Left hindlimb (tissue), 1 donor: ENCODE measurements around the gene PEX16.

ENCODE experiments used
- DNase-seq: peaks from one replicate; pipeline ENCODE4 v3.0.0-alpha.2; 2018

PEX16 gene

DNA sequence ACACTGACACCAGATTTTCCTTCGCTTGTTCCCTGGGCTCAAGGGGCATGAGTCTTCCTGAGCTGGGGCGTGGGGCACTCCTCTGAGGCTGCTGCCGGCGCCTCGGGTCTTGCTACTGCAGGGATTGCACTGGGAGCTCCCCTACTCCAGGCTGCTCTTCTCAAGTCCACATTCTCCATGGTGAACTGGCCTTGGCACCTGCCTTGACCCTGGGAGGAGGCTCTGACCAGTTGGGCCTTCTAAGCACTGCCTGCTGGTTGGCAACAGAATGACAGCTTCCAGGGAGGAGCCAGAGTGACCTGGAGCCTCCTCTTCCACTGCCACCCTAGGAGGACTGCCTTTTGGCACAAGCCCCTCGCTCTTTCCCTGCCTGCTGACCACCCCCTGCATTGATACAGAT is 20.1 kb downstream of the PEX16 start:
- DNase-seq = no peak

DNA sequence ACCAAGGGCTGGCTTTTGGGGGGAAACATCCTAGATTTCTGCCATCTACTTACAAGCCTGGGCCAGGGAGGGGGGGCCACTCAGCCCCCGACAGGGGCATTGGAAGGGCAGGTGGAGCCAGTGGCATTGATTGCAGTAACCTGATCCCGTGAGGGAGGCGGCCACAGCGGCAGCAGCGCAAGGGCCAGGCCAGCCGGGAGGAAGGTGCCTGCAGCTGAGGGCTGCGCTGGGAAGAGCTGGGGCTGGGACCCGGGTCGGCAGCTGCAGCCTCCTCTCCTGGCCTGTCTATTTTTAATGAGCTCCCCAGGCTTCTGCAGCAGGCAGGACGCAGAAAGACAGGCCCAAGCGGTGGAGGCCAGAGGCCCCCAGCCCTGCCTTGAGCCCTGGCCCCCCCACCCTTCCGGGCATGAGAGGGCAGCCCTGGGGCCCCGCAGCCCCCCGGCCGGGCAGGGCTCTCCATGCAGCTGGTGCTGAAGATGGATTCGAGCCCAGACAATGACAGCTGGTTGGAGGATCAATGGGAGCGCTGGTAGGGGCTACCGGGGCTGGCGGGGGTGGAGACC is 21.2 kb downstream of the PEX16 start:
- peak; percentile 75 for DNase-seq

DNA sequence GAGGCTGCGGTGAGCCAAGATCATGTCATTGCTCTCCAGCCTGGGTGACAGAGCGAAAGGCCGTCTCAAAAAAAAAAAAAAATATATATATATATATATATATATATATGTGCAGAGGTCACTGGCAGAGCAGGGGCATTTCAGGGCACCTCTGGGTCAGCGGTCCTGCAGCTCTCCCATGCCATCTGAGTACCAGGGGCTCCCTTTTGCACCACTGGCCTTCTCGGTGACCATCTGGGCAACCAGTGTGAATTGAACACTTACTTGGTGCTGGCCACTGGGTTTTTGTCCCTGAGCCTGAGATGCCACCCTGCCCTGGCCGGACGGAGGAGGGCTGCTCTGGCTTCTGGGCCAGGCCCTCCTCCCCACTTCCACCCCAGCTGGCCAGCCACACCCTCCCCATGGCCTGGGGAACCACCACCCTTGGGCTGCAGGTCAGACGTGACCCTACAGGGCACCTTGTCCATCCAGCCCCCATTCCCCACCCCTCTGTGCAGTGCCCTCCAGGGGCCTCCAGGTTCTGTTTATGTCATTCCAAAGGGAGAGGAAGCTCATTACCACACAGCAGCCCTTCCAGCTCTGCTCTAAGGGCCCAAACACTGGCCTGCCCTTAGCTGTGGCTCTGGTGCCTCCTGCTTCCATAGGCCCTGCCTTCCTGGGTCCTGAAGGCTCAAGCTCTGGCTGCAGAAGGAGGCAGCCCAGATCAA is 22.0 kb downstream of the PEX16 start:
- DNase-seq = no peak

DNA sequence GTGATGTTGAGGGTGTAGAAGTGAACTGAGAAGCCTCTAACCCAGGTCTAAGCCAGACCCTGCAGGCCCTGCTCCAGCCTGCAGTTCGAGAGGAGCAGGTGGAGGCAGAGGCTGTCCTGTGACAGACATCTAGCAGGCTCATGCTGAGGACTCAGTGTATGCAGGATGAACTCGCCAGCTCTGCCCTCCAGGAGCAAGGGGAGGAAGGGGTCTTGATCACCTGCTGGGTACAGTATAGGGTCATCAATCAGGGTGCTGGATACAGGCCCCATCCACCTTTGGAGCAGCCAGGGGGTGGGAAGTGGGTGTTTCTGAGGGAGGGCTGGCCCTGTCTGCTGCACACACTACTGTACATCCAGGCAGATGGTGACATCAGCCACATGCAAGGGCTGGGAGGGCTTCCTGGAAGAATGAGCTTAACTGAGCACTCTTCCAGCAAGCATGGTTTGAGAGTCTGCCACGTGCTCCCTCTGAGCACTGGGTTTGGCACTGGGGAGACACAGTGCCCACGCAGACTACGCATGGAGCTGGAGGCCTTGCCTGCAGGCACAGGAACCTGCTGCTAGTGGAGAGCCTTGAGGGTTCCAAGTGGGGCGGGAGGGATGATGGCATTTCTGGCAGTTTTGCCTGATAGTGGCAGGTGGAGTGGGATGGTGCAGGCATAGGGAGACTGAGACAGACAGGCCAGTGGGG is 23.0 kb downstream of the PEX16 start:
- no peak for DNase-seq

DNA sequence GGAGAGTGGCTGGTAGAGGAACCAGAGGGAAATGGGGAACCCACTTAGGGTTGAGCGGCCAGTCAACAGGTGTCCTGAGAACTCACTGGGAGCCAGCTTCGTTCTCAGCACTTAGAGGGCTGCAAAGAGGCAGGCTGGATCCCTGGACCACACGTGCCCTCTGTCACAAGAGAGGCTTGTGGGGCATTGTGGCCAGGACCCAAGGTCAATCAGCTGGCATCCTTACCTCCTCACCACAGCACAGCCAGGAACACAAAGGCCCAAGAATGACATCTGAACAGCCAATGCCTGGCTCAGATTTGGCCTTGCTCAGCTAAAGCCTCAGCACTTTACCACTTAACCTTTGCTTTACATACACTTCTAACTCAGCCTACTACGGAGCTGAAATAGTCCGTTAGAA is 24.8 kb downstream of the PEX16 start:
- DNase-seq = no peak

DNA sequence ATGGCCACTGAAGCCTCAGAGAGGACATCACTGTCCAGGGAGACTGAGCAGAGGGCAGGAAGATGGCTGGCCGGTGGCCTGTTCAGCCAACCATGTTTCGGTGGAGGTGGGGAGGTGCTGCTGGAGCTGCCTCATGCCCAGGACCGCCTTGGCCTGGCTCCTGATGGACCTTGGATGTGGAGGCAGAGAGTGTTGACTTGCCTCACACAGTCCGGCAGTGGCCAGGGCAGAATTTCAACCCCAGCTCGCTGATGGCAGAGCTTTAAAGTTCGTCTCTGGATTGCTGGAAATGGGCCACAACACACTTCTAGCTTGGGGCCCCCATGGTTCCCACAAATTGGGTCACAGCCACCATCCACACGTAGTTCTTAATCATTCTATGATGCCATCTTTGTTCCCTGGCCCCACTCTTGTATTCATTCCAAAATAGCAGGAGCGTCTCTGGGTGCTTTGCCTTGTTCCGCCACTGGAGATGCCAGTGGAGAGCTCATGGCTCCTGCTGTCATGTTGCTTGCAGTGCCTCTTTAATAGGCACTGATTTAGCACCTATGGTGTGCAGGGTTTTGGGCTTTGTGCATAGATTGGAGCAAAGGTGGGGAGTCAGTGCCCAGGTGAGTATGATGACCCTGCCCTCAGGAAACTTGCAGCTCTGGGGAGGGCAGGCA is 26.7 kb downstream of the PEX16 start:
- no peak for DNase-seq

DNA sequence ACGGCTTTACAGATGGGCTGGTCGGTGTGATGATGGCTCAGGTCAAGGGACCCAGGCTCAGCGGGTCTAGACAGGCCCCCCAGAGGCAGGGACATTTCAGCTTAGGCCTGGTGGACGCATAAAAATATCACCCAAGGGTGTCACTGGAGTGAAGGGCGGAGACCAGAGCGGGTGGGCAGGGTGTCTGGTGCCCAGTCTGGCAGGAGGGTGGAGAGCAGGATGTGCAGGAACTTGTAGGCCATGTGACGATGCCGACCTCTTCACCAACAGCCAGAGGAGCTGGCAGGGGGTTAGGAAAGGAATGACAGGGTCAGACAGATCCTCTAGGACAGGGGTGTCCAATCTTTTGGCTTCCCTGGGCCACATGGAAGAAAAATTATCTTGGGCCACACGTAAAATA is 27.7 kb downstream of the PEX16 start:
- DNase-seq = no peak

DNA sequence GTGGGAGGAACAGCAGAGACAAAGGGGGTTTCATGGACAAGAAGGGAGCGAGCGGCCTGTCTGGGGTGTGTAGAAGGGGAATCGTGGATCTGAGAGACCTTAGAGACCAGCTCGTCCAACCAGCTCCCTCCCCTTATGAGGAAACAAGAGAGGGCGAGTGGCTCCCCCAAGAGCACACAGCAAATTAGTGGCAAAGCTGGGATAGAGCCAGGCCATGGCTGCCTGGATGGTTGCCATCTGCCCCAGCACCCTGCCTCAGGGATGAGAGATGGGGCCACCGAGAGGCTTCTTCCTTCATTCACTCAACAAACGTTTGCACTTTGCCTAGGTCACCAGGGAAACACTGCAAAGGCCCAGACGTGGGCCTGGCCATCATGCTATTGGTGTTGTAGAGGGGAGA is 28.1 kb downstream of the PEX16 start:
- no peak for DNase-seq

DNA sequence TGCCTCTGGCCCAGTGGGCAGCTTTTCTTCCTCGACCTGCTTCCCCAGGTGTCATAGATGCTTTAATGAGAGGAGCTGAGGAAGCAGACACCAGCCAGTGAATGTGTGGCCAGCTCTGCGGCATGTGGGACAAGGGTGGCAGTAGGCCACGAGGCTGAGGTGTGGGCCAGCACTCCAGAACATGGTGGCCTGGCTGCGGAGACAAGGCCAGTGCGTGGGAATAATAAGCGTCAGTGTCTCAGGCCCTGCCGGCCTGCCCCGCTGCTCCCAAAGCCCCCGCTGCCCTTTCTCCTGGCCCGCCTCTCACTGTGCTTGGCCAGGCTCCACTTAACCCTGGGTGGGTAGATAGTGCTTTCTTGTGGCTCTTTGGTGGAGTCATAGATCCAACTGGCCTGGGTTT is 30.1 kb downstream of the PEX16 start:
- DNase-seq = no peak

DNA sequence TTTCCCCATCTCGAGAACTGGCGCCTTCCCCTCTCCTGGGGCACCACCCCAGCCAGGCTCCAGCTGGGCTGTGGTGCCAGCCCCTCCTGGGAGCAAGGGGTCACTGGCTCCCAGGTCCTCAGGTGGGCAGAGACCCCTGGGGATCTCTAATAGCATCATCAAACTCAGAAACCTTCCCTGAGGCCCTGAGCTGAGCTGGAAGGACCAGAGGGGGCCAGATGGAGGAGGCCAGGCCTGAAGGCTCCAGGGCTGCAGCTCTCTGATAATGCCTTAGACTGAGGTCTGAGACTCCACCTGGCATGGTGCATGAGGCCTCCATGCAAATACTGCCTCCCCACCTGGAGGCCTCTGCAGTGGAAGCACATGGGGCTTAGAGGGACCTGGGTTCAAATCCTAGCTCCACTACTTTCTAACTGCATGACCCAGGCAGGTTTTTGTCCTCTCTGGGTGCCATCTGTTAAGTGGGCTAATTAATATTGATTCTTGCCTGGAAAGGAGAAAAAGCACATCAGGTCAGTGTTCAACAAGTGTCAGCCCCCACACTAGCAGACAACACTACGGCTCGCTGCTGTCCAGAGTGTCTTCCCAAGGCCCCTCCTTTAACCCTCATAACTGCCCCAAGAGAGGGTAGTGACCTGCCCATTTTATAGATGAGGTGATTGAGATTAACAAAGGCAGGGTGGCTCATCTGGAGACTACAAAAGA is 30.7 kb downstream of the PEX16 start:
- no peak for DNase-seq

DNA sequence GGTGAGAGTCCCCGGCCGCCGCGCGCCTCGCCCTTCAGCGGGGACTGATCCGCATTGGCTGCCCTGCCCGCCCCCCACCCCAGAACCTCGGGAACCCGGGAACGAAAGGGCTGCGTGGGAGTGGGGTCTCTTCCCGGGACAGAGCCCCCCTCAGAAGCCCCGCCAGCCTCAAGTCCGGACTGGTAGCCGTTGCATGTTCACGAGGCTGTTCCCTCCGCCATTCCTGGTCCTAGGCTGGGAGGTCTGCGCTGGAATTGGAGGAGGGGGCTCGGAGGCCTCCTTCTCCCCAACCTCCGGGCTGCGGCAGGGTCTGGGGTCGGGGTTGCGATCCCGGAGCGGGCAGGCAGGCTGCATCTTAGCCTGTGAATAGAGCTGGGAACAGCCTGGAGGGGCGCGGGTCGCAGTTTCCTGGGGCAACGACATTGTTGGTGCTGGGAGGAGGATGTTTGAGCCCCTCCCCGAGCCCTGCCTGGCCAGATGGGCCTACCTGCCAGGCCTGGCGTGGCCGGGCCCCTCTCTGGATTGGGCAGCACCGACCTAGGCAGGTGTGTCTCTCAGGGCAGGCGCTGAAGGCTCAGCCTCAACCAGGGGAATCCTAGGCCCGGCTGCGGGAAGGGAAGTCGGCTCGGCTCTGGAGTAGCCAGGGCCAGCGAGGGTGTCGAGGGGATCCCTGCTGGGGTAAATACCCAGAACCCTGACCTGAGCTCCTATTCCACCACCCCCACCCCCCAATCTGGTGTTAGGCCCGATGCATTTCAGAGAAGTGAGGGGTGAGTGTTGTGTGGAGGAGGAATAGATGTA is 31.6 kb downstream of the PEX16 start:
- no peak for DNase-seq

DNA sequence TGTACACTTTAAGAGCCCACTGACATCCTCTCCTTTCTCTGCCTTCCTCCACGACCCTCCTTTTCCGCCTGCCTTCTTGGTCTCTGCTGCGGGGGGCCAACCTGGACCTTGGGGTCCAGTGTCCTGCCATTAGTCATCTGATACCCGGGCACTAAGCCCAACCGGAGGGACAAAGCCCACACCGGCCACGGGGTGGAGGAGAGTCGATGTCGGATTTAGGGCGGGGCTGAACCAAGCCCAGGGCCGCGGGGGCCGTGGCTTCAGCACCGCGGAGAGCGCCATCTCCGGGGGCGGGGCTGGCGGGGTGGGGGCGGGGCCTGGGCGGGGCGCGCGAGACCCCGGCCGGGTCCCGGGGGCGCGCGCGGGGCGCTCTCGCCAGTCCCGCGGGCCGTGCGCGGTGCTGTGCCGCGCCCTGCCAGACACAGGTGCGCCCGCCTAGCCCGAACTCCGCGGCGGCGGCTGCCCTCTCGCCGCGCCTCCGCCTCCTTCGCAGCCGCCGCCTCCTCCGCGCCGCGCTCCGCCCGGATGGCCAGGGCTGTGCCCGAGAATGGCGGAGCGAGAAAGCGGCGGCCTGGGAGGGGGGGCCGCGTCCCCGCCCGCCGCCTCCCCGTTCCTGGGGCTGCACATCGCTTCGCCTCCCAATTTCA is 32.3 kb downstream of the PEX16 start, which contains the start of gene MAPK8IP1:
TSS of gene MAPK8IP1 (plus strand) at position 378 of the 647 bp plus-strand sequence. CDS start at position 548, 170 bp downstream.
- DNase-seq = peak; percentile 65

DNA sequence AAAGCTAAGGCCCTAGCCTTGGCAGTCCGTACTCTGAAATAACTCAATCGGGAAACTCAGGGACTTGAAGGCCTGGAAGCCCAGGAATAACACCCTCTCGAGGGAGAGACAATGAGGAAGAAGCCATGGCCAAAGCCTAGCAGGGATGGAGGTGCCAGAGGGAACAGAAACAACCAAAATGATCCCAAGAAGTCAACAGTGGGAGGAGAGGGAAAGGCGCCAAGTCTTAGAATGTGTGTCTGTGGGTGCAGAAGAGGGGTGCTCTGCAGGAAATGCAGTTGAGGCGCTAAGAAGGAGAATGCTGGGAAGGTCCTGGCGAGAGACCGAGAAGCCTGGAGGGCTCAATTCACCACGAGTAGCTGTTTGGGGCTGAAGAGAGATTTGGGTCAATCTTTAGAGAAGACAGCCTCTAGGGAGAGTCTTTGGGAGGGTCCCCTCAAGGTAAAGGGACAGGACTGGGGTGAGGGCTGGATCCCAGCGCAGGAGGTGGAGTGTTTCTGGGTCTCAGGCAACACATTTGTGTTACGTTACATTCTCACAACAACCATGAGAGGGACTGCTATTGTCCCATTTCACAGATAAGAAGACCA is 33.0 kb downstream of the PEX16 start:
- no peak for DNase-seq

DNA sequence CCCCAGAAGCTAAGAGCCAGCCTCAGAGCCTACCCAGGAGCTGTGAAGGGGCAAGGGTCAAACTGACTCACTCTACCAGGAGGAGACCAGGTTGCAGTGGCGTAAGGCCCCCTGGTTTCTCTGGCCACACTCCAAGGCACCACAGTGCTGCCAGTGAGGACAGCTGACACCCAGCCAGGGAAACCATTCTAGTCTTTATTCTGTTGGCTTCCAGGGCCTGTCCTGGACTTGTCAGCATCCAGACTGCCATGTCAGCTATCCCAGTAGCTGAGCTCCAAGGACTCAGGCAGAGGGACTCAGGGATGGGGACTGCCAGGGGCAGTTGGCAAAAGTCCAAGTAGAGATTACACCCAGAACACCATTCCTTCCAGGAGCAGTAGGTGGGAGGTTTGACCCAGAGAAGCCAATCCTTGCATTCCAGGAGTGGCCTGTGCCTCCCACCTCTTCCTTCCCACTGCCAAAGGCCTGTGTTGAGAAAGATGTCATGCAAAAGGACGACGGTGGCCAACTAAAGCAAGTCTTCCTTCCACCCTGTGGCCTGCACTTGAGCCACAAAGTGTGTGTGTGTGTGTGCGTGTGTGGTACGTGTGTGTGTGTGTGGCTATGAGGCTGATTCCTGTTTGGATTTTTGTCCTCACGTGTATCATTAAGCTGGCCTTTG is 35.8 kb downstream of the PEX16 start:
- no peak for DNase-seq

DNA sequence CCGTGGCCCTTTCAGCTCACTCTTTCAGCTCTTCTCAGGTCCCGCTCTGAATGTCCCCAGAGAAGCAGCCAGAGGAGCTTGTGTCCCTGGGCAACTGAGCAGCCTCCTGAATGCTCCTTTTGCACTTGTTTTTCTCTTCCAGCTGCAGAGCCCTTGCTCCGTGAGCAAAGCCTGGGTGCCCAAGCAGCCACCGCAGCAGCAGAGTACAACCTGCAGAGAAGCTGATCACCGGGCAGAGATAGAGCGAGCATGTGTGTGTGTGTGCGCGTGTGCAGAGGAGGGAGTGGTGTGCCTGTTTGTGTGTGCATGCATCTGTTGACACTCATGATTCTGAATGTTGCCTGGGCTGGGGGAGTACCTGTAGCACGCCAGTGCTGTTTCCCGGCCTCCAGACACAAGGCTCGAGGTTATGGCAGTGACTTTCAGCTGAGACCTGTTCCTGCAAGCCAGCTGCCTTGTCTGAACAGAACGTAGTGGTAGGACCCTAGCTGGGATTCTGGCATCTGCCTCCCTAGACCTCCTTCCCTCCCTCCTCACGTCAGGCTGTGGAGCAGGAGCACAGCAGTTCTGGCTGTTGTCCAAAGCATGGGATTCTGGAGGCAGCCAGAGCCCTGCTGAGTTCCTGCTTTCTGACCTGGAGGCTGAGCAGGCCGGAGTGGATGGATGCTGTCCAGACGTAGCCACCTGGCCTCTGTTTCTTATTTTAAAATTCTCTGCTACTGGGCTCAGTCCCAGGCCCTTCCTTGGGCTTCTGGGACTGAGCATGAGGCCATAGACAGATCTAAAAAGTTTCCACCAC is 36.7 kb downstream of the PEX16 start:
- DNase-seq = no peak

DNA sequence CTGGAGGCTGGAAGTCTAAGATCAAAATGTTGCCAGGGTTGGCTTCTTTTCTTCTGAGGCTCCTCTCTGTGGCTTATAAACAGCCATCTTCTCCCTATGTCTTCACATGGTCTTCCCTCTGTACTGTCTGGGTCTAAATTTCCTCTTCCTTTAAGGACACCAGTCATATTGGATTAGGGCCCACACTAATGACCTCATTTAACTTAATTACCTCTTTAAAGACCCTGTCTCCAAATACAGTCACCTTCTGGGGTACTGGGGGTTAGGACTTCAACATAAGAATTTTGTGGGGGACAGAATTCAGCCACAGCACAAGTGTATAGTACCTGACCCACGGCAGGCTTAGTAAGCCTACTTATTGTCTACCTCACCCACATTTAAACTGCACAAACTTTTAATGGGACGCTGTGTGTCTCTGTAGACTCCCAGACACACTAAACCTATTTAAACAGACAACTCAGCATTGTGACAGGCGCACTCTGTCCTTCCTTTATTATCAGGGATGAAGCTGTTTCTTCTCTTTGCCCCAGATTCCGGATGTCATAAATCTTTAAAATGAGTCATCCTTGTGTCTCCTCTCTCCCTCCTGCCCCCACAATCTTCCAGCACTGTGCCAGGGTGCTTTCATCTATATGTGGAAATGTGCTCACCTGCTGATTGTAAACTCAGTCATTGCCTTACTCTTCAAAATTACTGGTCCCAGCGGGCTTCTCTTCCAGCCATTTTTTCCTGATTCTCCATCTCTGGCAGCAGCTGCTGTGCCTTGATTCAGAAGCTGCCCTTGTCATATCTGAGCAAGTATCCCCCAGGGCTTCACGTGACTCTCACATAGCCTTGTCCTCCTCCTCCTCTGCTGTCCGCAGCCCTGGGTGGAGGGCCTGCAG is 37.6 kb downstream of the PEX16 start:
- no peak for DNase-seq

DNA sequence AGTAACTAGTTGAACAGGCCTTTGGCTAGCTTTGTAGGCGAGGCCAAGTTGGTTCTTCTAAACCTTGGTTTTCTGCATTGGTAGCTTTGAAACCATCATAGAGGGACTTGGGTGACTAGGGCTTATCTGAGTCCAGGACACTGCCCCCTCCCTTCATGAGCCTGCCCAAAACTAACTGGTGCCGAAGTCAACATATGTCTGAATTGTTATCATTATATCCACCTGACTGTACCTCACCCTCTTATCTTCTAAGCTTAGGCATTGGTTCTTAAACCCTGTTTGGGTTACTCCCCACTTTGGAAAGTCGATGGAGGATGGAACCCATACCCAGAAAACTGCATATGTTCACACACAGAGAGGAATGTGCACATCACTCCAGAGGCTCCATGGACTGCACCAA is 39.8 kb downstream of the PEX16 start:
- no peak for DNase-seq

DNA sequence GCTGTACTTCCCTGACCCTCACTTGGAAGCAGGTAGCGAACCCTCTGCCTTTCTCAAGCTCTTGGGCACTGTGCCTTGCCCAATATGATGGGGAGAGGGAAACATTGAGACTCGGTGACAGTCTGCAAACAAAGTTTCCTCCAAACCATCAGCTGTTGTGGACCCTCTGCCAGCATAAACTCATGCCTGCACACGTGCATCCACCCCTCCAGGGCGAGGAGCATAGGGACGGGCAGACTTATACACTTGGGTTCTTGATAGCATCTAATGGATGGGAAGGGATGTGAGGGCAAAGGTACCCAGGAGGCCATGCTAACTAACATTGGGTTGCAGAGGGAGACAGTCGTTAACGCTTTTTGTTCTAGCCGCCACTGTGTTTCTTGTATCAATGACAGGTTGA is 40.5 kb downstream of the PEX16 start:
- no peak for DNase-seq

DNA sequence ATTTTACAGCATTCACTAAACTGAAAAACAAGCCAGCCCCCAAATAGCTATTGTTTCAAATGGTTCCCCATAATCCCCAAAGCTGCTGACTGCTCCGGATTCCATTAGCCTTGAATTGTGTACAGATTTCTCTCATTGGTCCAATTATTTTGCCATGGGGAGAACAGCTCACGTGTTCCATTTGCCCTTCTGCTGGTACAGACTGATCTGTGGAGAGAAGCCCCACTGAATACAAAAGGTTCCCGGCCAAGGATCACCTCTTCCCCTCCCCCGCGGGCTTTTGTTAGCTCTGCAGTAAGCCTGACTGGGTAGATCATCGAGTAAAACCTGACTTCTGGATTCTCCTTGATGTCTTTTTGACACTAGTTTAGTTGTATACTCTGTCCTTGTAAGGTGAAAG is 41.3 kb downstream of the PEX16 start:
- no peak for DNase-seq
